ENCODE measurements around the gene MCCC2.

GRCh38 chr5:71677977-71678376, 90.8 kb downstream of the MCCC2 start:
- TF ChIP-seq CTCF (optimal IDR thresholded peaks at IDR 0.05 in 1 of 3, IDR thresholded peaks at IDR 0.05 in 1 of 3, conservative IDR thresholded peaks at IDR 0.05 in 1 of 3; ENCODE audit: extremely low read depth in 1 of 3, insufficient read depth in 2 of 3, low read length in 3 of 3) (no peak), EZH2 (IDR thresholded peaks at IDR 0.05; ENCODE audit: low read length) (no peak)
